SK-N-SH (cell line): ENCODE data around the gene SPRR2D. TPM values are rescaled to one million over a fixed set of nuclear protein-coding genes. Genes with fewer than 3 reads are reported as not detected.

Experiments used
- CTCF ChIA-PET: fragments of 300-600, 350-600 bp; formaldehyde crosslinking; extraction: SDS; loops from one replicate; lab custom pipeline; 2021; lab: Yijun Ruan, JAX
- POLR2A ChIA-PET: fragments of 350-600 bp; sonication (Branson Sonifier 250); formaldehyde crosslinking; extraction: SDS; loops from one replicate; lab custom pipeline; 2020; ENCODE audit warnings: antibody characterized with exemption, inconsistent platforms; lab: Yijun Ruan, JAX
- DNase-seq: peaks from one replicate; pipeline ENCODE4 v3.0.0; 2012
- H2AFZ ChIP-seq: fragments of 200-600 bp; sonication (generic); 2 replicates; pipeline ENCODE4 v1.8.1; 2016; ENCODE audit warnings: antibody characterized with exemption, mild to moderate bottlenecking, low read depth
- H3F3A ChIP-seq: fragments of 200-600 bp; sonication (generic); replicated peaks from 2 replicates; pipeline ENCODE3; 2016; ENCODE audit warnings: antibody characterized with exemption, mild to moderate bottlenecking; ENCODE audit not compliant: insufficient read depth
- H3K27ac ChIP-seq, 2 experiments: fragments of 200-500 bp in 1 of 2; fragments of 200-600 bp in 1 of 2; sonication (Bioruptor generic) in 1 of 2; sonication (generic), shearing (Covaris generic) in 1 of 2; 2 replicates each; pipeline versions ENCODE4 v1.5.1 to v1.6.1; 2014 to 2016; ENCODE audit warnings: low read depth in 2 of 2, inconsistent platforms in 1 of 2, low read length in 1 of 2, mild to moderate bottlenecking in 1 of 2, mixed read lengths in 1 of 2
- H3K27me3 ChIP-seq: fragments of 200-600 bp; sonication (generic), shearing (Covaris generic); 2 replicates; pipeline ENCODE4 v1.6.1; 2016; ENCODE audit warnings: mixed run types; ENCODE audit not compliant: insufficient read depth
- H3K36me3 ChIP-seq, 2 experiments: fragments of 200-500 bp in 1 of 2; fragments of 200-600 bp in 1 of 2; sonication (Bioruptor generic) in 1 of 2; sonication (generic) in 1 of 2; replicated peaks in 1 of 2; 2 replicates each; pipeline versions ENCODE3 to v1.5.1; 2014 to 2016; ENCODE audit warnings: low read length in 1 of 2, mild to moderate bottlenecking in 1 of 2; ENCODE audit not compliant: insufficient read depth in 2 of 2, control insufficient read depth in 1 of 2
- H3K4me1 ChIP-seq, 2 experiments: fragments of 200-500 bp in 1 of 2; fragments of 200-600 bp in 1 of 2; sonication (Bioruptor generic) in 1 of 2; sonication (generic), shearing (Covaris generic) in 1 of 2; 2 replicates each; pipeline versions ENCODE4 v1.5.1 to v1.6.1; 2014 to 2016; ENCODE audit warnings: low read depth in 1 of 2, low read length in 1 of 2, mixed run types in 1 of 2; ENCODE audit not compliant: insufficient read depth in 2 of 2, control insufficient read depth in 1 of 2
- H3K4me2 ChIP-seq: fragments of 200-600 bp; sonication (generic), shearing (Covaris generic); 2 replicates; pipeline ENCODE4 v1.6.1; 2017; ENCODE audit warnings: mixed run types
- H3K4me3 ChIP-seq, 2 experiments: fragments of 200-500 bp in 1 of 2; fragments of 200-600 bp in 1 of 2; sonication (Bioruptor generic) in 1 of 2; sonication (generic), shearing (Covaris generic) in 1 of 2; 2 replicates each; pipeline versions ENCODE4 v1.5.1 to v1.8.1; 2014 to 2016; ENCODE audit warnings: low read depth in 2 of 2, inconsistent platforms in 1 of 2, low read length in 1 of 2, mild to moderate bottlenecking in 1 of 2, mixed read lengths in 1 of 2, moderate library complexity in 1 of 2
- H3K79me2 ChIP-seq: fragments of 200-600 bp; sonication (generic); 2 replicates; pipeline ENCODE4 v1.8.1; 2017; ENCODE audit warnings: mild to moderate bottlenecking; ENCODE audit not compliant: insufficient read depth
- H3K9ac ChIP-seq: fragments of 200-600 bp; sonication (generic); 2 replicates; pipeline ENCODE4 v1.6.1; 2017; ENCODE audit warnings: mixed run types
- H3K9me2 ChIP-seq: fragments of 200-600 bp; sonication (generic); 2 replicates; pipeline ENCODE4 v1.6.1; 2017; ENCODE audit warnings: mixed run types
- H3K9me3 ChIP-seq: fragments of 200-600 bp; sonication (generic); 2 replicates; pipeline ENCODE4 v1.6.1; 2017; ENCODE audit warnings: mixed run types, mild to moderate bottlenecking, moderate library complexity
- H4K20me1 ChIP-seq: fragments of 200-600 bp; sonication (generic); 2 replicates; pipeline ENCODE4 v1.6.1; 2017; ENCODE audit warnings: mild to moderate bottlenecking, mixed run types; ENCODE audit not compliant: insufficient read depth
- CHD2 ChIP-seq: fragments of 150-350 bp; IDR thresholded peaks from 2 replicates; pipeline ENCODE4 v1.6.1; 2018; ENCODE audit warnings: low read length; ENCODE audit not compliant: partially characterized antibody
- ELF1 ChIP-seq: IDR thresholded peaks from 2 replicates; pipeline ENCODE4 v1.4.0; 2012
- EP300 ChIP-seq, 2 experiments: IDR thresholded peaks; 2 replicates each; pipeline versions ENCODE4 v1.4.0 to v1.6.1; 2012; ENCODE audit warnings: borderline replicate concordance in 1 of 2, low read depth in 1 of 2, low read length in 1 of 2
- FOXM1 ChIP-seq: IDR thresholded peaks from 2 replicates; pipeline ENCODE4 v1.4.0; 2012; ENCODE audit warnings: low read depth, mild to moderate bottlenecking
- JUND ChIP-seq: IDR thresholded peaks from 2 replicates; pipeline ENCODE4 v1.4.0; 2012
- SIN3A ChIP-seq: IDR thresholded peaks from 2 replicates; pipeline ENCODE4 v1.6.1; 2012; ENCODE audit warnings: low read depth, mild to moderate bottlenecking, low read length, moderate library complexity, borderline replicate concordance
- TAF1 ChIP-seq: IDR thresholded peaks from 2 replicates; pipeline ENCODE4 v1.6.1; 2012; ENCODE audit warnings: low read depth, mild to moderate bottlenecking, low read length, moderate library complexity, borderline replicate concordance
- TEAD4 ChIP-seq: IDR thresholded peaks from 2 replicates; pipeline ENCODE4 v1.4.0; 2012; ENCODE audit warnings: mild to moderate bottlenecking, borderline replicate concordance; ENCODE audit not compliant: insufficient read depth
- WGBS: methylation state at CpG from one replicate; pipeline ENCODE4 v1.1.6; 2017; ENCODE audit warnings: low lambda C conversion rate; 5-methylcytosine and 5-hydroxymethylcytosine counted together
- polyA plus RNA-seq, 3 experiments: library from polyadenylated mRNA; depleted of rRNA; stranded (reverse); fragments of >200 nt; gene quantifications; 2 replicates each; pipeline ENCODE4 v1.2.3, GENCODE V29; 2012
- TF ChIP-seq, protein P1 (sequence below): IDR thresholded peaks from 2 replicates; pipeline ENCODE4 v1.6.1; 2012; ENCODE audit warnings: mild to moderate bottlenecking, low read depth, low read length, moderate library complexity
- TF ChIP-seq, protein P2 (sequence below): IDR thresholded peaks from 2 replicates; pipeline ENCODE4 v1.4.0; 2012; ENCODE audit warnings: low read depth, borderline replicate concordance
- TF ChIP-seq, protein P3 (sequence below): IDR thresholded peaks from 2 replicates; pipeline ENCODE4 v1.4.0; 2012; ENCODE audit warnings: low read depth, borderline replicate concordance
- TF ChIP-seq, protein P4 (sequence below): fragments of 200-600 bp; sonication (generic); IDR thresholded peaks from 2 replicates; pipeline ENCODE4 v1.6.1; 2017; ENCODE audit warnings: antibody characterized with exemption, mild to moderate bottlenecking, moderate library complexity

Gene SPRR2D
- polyA plus RNA-seq, 1 of the 3 experiments (the other 2 are of a cell fraction) = not detected

DNA sequence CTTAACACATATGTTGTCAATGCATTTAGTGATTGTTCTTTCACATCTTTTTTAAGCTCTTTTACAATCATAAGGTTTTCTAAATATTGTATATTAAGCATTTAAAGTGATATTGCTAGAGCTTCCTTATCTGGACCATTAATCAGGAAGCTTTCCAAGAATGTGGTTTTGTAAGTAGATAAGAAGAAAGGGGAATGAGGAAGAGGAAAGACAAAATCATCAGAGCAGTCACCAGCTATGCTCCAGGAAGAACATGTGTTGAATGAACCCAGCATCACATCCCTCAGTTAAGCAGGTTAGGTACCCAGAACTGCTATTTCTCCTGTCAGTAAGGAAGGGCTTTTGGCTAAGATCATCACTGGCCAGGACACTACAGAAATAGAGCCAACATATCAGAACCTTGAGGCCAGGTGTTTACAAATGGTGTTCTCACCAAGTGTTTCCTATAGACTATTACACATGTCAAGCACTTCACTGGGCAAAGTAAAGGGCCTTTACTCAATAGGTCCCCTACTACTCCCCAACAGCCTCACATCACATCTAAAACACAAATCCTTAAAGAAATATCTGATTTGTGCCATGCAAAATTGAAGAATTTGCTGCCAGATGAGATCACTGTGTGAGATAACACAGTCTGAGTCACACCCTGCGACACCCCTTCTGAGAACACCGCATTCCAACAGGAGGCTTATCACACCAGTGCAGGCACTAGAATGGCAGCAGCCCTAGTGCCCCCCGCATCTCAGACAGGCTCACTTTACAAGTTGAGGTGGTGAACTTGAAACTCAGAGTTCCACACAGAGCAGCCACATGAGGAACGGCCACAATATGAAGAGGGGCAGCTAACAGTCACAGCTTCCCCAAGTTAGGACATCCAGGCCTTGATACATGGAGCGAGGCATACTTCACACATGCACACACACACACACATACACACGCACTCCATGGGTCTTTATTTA lies 18.2 kb upstream of the SPRR2D start:
- Histone ChIP-seq H3K79me2 (no peaks in the 10 kb centered on the region), H2AFZ (no peak overlapping the region), H3K9ac (no peak overlapping the region), H3K9me2 (no peaks in the 10 kb centered on the region), H3K4me3 (no peak overlapping the region), H3K4me2 (no peak overlapping the region), H4K20me1 (no peaks in the 10 kb centered on the region), H3K9me3 (no peaks in the 10 kb centered on the region), H3K36me3 (no peaks in the 10 kb centered on the region), H3F3A (no peaks in the 10 kb centered on the region), H3K27ac (no peak overlapping the region), H3K4me1 (no peaks in the 10 kb centered on the region), H3K27me3 (no peaks in the 10 kb centered on the region)
- no peak for DNase-seq
- POLR2A ChIA-PET = no interaction called here
- no peak for TF ChIP-seq SIN3A
- TF ChIP-seq JUND = no peak
- TF ChIP-seq ELF1 = no peak
- TF ChIP-seq, protein P1, sequence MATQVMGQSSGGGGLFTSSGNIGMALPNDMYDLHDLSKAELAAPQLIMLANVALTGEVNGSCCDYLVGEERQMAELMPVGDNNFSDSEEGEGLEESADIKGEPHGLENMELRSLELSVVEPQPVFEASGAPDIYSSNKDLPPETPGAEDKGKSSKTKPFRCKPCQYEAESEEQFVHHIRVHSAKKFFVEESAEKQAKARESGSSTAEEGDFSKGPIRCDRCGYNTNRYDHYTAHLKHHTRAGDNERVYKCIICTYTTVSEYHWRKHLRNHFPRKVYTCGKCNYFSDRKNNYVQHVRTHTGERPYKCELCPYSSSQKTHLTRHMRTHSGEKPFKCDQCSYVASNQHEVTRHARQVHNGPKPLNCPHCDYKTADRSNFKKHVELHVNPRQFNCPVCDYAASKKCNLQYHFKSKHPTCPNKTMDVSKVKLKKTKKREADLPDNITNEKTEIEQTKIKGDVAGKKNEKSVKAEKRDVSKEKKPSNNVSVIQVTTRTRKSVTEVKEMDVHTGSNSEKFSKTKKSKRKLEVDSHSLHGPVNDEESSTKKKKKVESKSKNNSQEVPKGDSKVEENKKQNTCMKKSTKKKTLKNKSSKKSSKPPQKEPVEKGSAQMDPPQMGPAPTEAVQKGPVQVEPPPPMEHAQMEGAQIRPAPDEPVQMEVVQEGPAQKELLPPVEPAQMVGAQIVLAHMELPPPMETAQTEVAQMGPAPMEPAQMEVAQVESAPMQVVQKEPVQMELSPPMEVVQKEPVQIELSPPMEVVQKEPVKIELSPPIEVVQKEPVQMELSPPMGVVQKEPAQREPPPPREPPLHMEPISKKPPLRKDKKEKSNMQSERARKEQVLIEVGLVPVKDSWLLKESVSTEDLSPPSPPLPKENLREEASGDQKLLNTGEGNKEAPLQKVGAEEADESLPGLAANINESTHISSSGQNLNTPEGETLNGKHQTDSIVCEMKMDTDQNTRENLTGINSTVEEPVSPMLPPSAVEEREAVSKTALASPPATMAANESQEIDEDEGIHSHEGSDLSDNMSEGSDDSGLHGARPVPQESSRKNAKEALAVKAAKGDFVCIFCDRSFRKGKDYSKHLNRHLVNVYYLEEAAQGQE = no peak
- TF ChIP-seq CHD2 = no peak
- TF ChIP-seq FOXM1 = no peak
- no peak for TF ChIP-seq EP300 (IDR thresholded peaks at IDR 0.05; ENCODE audit: borderline replicate concordance in 1 of 2, low read depth in 1 of 2, low read length in 1 of 2)
- no peak for TF ChIP-seq TEAD4
- CTCF ChIA-PET = interaction anchor here (0.6 to 0.8 kb wide), 2 partner anchors 8 to 1009 kb away, joined by 3 read pairs; no protein-coding TSS in a partner anchor
- 0% methylated on average over 6 of the region's 6 CpGs for WGBS

DNA sequence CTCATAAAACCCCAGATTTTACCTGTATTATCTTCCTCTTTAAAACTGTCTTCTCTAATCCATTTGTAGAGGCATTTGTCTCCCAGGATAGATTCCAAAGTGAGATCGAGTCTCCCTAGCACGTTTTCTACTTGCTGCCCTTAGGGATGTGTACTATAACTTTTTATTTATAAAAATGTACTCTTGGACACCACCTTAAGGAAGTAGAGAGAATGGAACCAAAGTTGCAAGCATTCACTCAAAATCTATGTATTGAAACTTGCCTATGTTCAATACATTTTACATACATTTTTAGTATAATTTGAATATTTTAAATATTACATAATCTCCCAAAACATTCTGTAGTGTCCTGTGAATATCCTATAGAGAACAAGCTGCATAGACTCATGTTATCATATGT lies 17.2 kb upstream of the SPRR2D start:
- Histone ChIP-seq H3K36me3 (no peaks in the 10 kb centered on the region), H4K20me1 (no peaks in the 10 kb centered on the region), H3K9me2 (no peaks in the 10 kb centered on the region), H3K79me2 (no peaks in the 10 kb centered on the region), H3K4me3 (no peak overlapping the region), H3K4me2 (no peak overlapping the region), H3K4me1 (no peaks in the 10 kb centered on the region), H3K27ac (no peak overlapping the region), H3F3A (no peaks in the 10 kb centered on the region), H3K9ac (no peak overlapping the region), H3K27me3 (no peaks in the 10 kb centered on the region), H2AFZ (no peak overlapping the region), H3K9me3 (no peaks in the 10 kb centered on the region)
- TF ChIP-seq, protein P2, sequence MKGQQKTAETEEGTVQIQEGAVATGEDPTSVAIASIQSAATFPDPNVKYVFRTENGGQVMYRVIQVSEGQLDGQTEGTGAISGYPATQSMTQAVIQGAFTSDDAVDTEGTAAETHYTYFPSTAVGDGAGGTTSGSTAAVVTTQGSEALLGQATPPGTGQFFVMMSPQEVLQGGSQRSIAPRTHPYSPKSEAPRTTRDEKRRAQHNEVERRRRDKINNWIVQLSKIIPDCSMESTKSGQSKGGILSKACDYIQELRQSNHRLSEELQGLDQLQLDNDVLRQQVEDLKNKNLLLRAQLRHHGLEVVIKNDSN = no peak
- TF ChIP-seq, protein P3, sequence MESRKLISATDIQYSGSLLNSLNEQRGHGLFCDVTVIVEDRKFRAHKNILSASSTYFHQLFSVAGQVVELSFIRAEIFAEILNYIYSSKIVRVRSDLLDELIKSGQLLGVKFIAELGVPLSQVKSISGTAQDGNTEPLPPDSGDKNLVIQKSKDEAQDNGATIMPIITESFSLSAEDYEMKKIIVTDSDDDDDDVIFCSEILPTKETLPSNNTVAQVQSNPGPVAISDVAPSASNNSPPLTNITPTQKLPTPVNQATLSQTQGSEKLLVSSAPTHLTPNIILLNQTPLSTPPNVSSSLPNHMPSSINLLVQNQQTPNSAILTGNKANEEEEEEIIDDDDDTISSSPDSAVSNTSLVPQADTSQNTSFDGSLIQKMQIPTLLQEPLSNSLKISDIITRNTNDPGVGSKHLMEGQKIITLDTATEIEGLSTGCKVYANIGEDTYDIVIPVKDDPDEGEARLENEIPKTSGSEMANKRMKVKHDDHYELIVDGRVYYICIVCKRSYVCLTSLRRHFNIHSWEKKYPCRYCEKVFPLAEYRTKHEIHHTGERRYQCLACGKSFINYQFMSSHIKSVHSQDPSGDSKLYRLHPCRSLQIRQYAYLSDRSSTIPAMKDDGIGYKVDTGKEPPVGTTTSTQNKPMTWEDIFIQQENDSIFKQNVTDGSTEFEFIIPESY = no peak
- TF ChIP-seq, protein P4, sequence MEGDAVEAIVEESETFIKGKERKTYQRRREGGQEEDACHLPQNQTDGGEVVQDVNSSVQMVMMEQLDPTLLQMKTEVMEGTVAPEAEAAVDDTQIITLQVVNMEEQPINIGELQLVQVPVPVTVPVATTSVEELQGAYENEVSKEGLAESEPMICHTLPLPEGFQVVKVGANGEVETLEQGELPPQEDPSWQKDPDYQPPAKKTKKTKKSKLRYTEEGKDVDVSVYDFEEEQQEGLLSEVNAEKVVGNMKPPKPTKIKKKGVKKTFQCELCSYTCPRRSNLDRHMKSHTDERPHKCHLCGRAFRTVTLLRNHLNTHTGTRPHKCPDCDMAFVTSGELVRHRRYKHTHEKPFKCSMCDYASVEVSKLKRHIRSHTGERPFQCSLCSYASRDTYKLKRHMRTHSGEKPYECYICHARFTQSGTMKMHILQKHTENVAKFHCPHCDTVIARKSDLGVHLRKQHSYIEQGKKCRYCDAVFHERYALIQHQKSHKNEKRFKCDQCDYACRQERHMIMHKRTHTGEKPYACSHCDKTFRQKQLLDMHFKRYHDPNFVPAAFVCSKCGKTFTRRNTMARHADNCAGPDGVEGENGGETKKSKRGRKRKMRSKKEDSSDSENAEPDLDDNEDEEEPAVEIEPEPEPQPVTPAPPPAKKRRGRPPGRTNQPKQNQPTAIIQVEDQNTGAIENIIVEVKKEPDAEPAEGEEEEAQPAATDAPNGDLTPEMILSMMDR = peak; percentile 28
- TF ChIP-seq TAF1 = no peak
- ChIA-PET CTCF (interaction anchor here (1.0 kb wide), 1 partner anchor 17 kb away, joined by 3 read pairs; the partner anchor contains the start of gene SPRR2D), POLR2A (no interaction called here)
- WGBS = 0% methylated on average over 2 of the region's 2 CpGs
- DNase-seq = no peak
